ENCODE results near the gene ANKRD37.

Gene ANKRD37

DNA sequence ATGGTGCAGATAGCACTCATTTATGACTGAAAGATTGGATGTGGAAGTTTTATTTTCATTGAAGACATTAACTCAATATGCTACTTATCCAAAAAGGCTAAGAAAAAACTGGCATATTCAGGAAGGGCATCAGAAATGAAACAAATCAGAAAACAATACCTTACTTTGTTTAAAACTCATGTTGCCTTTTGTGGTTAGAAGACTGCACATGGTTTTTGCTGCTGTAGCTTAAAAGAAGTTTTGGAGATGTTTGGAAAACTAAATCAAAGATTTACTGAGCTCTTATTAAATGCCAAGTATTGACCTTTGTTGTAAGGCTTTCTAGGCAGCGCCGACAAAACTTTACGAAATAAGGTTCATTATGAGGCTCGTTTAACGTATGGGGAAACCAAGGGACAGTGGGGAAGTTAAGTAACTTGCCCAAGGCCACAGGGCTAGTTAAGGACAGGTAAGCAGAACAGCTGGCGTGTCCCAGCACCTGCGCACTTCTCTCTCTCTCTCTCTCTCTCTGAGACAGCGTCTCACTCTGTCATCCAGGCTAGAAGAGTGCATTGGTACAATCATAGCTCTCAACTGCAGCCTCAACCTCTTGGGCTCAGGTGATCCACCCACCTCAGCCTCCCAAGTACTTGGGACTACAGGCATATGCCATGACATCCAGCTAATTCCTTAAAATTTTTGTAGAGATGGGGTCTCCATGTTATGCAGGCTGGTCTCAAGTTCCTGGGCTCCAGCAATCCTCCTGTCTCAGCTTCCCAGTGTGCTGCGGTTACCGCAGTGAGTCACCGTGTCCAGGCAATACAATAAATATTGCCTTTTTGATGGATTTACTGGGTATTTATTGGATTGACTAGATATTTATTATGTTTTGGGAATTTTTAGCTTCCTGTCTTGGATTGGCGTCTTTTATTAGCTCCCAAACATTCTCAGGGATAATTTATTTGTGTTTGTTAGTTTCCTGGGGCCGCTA, 17.0 kb upstream of the ANKRD37 start:
- DNase-seq (ENCODE audit: low read depth in 1 of 2, low spot score in 1 of 2): no peak

DNA sequence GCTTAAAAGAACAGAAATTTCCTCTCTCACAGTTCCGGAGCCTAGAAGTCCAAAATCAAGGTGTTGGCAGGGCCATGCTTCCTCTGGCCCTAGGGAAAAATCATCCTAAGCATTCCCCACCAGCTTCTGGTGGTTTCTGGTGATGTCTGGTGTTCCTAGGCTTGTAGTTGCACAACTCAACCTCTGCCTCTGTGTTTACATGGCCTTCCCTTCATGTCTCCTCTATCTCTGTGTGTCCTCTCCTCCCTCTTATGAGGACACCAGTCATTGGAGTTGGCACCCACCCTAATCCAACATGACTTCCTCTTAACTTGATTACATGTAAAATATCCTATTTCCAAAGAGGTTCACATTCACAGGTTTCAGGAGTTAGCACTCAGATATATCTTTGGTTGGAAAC, 16.3 kb upstream of the ANKRD37 start:
- DNase-seq (ENCODE audit: low read depth in 1 of 2, low spot score in 1 of 2): no peak

DNA sequence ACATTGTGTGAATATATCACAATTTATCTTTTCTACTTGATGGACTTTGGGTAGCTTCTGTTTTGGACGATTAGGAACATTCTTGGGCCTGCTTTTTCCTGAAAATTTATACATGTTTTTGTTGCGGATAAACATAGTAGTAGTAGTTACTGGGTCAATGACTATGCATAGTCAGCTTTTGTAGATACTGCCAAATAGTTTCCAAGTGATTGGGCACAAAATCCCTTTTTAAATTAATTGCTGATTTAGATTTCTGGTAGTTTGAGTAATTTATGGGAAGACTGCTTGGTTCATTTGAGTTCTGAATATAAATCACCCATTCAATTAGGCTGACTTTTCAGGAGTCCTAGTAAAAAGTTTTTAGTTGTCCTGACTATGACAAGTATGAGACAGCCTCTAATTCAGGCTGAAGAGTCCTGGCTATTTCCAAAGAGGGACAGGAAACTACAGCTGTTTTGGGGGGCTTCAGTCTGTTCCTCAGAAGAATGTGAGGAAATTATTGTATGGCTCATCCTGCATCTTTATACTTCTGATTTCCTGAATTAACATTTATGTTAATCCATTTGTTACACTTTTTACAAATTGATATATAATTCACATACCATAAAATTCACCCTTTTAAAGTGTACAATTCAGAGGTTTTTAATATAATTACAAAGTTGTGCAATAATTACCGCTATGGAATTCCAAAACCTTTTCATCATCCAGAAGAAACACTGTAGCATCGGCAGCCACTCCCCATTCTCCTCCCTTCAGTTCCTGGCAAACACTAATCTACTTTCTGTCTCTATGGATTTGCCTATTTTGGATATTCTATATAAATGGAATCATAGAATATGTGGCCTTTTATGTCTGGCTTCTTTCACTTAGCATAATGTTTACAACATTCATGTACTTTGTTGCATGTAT, 15.1 kb upstream of the ANKRD37 start:
- no peak for DNase-seq (ENCODE audit: low read depth in 1 of 2, low spot score in 1 of 2)

DNA sequence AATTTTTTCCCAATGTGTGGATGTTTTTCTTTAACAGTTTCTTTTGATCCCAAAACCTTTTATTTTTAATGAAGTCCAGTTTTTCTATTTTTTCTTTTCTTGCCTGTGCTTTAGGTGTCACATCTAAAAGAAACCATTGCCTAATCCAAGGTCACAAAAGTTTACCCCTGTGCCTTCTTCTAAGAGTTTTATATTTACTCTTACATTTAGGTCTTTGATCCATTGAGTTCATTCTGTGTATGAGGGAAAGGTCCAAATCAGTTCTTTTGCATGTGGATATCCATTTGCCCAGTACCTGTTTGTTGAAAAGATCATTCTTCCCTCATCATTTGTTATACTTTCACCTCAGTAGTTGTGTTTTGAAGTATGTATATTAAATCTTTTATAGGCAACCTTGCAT, 13.9 kb upstream of the ANKRD37 start:
- DNase-seq (ENCODE audit: low read depth in 1 of 2, low spot score in 1 of 2): no peak

DNA sequence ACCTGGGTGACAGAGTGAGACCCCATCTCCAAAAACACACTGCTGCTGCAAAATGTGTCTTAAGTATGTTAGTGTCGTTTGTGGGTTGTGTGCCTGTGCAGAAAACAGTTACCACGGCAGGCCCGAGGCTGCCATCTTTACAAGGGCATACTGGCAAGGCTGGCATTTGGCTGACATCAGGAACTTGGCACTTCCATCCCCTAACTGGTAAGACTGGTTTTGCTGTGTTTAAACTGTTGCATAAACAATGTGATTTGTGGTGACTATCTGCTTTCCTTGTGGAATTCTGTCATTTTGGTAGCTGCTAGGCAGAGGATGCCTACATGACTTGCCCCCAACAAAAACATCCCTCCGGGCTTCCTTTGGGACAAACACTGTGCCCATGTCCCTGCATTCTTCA, 13.2 kb upstream of the ANKRD37 start:
- no peak for DNase-seq (ENCODE audit: low read depth in 1 of 2, low spot score in 1 of 2)

DNA sequence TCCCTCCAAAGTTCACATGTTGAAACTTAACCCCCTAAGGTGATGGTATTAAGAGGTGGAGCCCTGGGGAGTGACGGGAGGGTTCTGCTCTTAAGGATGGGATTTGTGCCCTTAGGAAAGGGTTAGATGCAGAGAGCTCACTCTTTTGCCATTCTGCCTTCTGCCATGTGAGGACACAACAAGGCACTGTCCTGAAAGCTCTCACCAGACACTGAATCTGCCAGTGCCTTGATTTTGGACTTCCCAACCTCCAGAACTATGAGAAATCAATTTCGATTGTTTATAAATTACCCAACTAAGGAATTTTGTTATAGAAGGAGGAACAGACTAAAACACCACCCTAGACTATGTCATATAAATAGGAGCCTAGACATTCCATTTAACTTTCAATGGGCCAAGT, 12.6 kb upstream of the ANKRD37 start:
- no peak for DNase-seq (ENCODE audit: low read depth in 1 of 2, low spot score in 1 of 2)

DNA sequence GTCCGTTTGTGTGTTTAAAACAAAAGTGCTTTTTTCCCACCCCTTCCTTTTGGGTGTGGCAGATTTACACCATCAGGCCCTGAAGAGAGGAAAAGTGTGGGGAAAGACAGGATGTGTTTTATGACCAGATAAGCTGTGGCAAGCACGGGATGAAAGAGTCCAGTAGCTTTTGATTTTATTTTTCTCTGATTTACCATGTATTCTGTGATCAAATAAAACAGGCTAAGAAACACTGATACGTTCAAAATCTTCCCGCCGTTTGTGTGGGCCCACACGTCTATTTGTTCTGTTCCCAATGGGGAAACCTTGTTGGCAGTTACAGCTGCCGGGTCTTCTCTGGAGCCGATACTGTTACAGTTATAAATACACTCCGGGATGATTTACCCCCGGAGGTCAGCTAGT, 11.7 kb upstream of the ANKRD37 start:
- no peak for DNase-seq (ENCODE audit: low read depth in 1 of 2, low spot score in 1 of 2)

DNA sequence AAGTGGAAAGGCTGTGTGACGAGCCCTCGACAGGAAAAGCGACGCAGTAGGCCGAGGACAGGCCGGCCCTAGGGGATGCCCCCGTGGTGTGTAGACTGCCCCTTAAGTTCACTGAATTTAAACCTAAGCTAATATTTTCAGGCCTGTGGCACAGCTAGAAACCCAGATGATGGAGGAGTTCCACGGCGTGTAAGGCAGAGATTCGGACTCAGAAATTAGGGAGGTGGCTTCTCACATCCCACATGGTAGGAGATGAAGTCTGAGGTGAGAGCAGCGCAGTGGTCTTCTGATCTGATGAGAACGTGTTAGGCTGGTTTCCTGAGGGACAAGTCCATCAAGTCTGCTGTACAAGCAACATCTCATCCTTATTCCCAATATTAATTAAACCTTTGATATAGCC, 8.7 kb upstream of the ANKRD37 start:
- no peak for DNase-seq (ENCODE audit: low read depth in 1 of 2, low spot score in 1 of 2)

DNA sequence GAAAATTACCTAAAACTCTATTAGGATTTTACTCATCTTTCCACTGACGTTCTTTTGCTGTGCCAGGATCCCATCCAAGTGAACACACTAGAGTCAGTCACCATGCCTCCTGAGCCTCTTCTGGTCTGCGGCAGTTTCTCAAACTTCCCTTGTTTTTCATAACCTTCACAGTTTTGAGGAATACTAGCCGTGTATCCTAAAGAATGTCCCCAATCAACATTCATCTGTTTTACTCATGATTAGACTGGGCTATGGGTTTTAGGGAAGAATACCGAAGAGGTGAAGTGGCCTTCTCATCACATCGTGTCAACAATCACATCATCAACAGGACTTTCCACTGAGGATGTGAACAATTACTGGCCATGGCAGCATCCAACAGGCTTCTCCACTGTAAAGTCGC, 5.7 kb upstream of the ANKRD37 start:
- DNase-seq (ENCODE audit: low read depth in 1 of 2, low spot score in 1 of 2): no peak

DNA sequence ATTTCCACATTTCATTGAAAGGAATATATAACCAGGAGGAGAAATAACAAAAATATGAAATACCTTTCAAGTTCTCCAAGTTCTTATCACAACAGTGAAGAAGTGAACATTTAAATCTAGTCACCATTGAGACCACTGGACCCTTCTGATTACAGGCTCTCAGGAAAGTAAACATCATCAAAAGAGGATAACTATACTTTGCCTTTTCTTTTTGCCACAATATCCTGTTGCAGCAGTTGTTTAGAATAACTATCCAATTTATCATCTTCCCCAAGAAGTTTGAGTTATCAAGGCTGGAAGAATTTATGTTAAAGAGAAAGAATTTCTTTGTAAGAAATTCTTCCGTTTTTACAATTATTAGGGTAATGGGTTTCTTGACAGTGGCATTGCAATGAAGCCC, 4.5 kb upstream of the ANKRD37 start:
- no peak for DNase-seq (ENCODE audit: low read depth in 1 of 2, low spot score in 1 of 2)

DNA sequence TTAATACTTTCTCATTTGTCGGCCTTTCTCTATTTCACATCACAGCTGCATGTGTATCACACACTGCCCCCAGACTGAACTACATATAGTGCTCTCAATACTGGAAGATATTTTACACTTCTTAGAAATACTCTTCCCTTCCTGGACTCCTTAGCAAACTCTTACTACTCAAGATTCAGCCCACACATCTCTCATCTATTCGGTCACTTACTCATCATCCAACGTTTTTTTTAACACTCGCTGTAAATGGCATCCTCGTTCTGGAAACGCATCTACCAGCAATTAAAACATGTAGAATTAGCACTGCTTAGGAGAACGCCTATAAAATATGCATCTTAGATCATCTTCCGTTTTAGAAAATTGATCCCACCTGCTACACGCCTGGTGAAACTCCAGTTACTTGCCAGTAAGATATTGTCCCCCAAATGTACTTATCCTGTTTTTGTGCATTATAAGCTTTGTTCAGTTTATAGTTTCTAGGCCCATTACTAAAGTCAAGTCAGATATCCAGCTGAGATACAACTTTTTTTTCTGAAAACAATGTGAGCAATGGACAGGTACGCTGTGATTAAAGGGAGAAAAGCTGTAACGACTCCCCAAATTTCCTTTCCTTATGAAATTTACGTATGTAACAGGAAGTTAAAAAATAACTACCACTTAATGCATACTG, 1.9 kb upstream of the ANKRD37 start:
- DNase-seq (ENCODE audit: low read depth in 1 of 2, low spot score in 1 of 2): peak in 1 of 2 donors; percentile 6

DNA sequence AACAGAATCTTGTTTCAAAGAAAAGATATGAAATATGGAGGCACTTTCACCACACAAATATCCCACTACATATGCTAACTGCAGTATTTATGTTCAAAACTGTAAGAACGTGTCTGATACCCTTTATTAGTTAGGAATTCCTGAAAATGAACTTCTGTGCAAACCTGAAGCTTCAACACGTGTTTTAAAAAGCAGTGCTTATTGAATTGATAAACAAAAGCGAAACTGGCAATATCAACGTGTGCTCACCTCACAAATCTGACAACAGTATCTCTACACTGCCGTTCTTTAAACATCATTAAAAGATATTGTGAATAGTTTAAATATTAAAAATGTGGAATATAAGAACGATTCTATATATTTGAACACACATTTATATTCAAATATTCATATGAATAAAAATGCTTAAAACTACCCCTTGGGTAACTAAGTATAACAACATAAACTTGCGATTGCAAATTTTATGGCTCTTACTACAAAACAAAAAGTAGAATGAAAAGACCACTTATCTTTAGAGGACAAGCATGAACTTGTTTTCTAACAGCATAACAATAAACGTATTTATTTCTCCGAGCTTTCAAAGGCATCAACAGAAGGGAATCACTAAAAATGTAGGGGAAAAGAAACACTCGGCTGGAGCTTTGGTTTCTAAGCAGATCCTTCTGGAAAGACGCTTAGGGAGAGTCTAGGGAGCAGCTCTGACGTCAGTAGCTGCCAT, 1.2 kb upstream of the ANKRD37 start, which contains the start of gene LRP2BP:
LRP2BP (minus strand) TSS at position 687 of the 718 bp plus-strand sequence. CDS start 17,738 bp downstream, outside the sequence.
- no peak for DNase-seq (ENCODE audit: low read depth in 1 of 2, low spot score in 1 of 2)

DNA sequence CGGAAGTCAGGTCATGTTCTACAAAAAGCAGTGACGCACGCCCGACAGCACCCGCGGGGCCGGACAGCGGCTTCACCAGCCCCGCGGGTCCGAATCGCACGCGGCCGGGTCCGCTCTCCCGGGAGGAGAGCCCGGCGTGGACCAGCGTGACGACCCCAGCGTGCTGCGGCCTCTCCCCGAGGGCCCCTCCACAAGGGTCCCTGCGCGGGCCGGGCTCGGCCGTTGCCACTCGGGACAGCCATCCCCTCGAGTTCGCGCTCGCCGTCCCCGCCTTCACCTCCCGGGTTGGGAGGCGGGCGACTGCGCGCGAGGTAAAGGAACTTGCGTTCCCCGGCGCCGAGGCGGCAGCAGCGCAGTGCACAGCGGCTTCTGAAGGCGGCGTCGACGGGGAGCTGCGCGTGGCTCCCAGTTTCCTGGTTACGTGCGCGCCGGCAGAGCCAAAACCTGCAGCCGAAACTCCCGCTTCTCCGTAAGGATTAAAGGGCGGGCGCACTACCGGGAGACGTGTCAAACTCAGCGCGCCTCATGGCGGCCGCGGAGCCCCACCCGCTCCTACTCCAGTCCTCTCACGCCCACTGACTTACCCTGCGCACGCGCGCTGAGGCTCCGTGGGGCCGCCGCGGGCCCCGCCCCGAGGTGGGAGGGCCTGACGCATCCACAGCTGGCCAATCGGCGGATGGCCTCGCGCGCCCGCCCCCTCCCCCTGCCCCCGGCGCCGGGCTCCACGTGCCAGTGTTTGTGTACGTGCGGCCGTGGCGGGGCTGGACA, 501 bp upstream of the ANKRD37 start:
- DNase-seq (ENCODE audit: low read depth in 1 of 2, low spot score in 1 of 2): peak; percentile 92 to 97

DNA sequence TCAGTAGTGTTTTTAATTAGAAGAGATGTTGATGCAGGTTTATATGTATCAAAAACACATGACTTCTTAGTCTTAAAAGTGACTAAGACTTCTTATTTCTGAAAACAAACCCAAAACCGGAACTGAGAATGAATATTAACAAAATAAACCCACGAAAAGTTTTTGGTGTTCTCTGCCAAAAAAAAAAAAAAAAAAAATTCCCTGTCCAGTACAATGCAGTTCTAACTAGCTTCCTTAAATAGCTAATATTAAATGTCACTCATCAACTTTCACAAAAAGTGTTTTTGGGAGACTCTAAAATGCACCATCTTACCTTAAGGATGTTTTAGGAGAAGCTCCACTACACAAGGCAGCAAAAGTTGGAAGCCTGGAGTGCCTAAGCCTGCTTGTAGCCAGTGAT, 2.0 kb downstream of the ANKRD37 start:
- DNase-seq (ENCODE audit: low read depth in 1 of 2, low spot score in 1 of 2): no peak

DNA sequence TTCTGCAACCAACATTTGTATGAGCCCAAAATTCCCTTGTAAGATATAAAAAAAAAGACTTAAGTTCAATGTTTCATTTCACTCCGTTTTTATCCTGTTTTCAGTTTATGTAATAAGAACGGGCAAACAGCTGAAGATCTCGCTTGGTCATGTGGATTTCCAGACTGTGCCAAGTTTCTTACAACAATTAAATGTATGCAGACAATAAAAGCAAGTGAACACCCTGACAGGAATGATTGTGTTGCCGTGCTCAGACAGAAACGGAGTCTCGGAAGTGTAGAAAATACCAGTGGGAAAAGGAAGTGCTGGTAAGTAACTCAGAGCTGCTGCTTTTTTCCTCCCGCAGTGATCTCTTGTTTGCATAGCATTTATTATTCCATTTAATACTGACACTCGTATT, 2.8 kb downstream of the ANKRD37 start:
- DNase-seq (ENCODE audit: low read depth in 1 of 2, low spot score in 1 of 2): no peak

DNA sequence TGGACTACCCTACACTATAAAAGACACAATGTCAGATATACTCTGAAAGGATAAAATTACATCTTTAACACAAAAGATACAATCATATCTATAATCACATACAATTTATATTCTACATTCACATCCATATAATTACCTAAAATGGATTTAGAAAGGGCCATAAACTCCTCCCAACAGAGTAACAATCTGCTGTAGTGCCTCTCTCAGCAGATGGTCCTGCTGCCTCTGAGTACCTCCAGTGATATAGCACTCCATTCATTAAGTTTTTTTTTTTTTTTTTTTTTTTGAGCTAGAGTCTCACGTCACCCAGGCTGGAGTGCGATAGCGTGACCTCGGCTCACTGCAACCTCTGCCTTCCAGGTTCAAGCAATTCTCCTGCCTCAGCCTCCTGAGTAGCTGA, 7.4 kb downstream of the ANKRD37 start:
- DNase-seq (ENCODE audit: low read depth in 1 of 2, low spot score in 1 of 2): no peak

DNA sequence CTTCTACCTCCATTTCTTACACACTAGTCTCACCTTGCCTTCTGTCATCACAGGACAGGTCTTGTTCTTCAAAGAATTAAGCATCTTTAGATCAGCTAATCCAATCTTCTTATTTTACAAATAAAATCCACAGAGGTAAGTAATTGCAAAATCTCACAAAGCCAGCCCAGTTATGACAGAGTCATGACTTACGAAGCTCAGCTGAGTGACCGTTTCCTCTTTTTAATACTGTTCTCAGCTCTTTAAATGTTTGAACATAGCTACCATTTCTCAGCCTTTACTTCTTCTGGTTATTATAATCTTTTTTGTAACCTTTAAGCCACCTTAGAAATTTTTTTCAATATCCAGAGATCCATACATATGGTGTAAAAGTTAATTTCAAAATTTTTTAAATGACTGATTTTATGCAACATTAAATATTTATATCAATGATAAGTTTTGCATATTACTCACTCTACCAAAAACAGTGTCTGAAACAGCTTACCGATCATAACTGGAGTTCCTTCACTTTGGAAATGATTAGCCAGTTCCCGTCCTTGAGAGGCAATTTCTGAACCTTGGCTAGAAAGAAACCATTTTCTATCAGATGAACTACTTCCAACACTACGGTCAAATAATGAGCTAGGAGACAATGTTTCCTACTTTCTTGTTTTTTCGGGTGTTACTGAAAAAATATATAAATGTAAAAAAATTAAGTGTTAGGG, 8.8 kb downstream of the ANKRD37 start:
- no peak for DNase-seq (ENCODE audit: low read depth in 1 of 2, low spot score in 1 of 2)

DNA sequence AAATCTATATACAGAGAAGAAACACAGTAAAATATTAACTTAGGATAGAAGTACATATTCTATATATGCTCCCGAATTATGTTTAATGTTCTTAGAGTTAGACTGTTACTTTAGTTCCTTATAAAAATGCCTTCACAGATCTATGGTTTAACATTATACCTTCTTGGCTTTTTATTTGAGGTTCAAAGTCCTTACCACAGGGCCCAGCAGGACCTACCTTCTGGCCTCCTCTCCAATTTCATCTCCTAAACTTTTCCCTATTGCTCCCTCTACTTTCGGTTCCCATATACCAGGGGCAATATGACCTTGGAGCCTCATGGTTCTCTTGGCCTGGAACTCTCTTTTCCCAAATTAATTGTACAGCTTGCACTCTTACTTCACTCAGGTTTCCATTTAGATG, 11.8 kb downstream of the ANKRD37 start:
- no peak for DNase-seq (ENCODE audit: low read depth in 1 of 2, low spot score in 1 of 2)

DNA sequence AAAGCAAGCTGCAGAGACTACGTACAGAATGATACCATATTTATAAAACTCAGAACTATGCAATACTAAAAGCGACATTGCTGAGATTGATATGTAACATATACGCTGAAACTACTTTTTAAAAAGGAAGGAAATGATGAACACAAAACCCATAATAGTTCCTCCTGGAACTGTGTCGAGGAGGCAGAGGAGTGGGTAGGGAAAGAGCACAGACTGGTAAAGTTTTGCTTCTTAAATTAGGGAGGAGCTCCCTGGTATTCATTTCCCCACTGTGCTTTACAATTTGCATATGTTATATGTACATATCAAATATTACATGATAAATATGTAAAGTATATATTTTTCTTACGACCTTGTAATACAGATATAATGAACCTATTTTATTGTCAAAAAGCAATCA, 15.2 kb downstream of the ANKRD37 start:
- no peak for DNase-seq (ENCODE audit: low read depth in 1 of 2, low spot score in 1 of 2)
